Tibial nerve (tissue), 4 donors: ENCODE results near the gene KPNA2. TPM values are rescaled to one million over a fixed set of nuclear protein-coding genes. Genes with fewer than 3 reads are reported as not detected.
"Not testable (repeated sequence)": the region's sequence is repeated elsewhere in the genome, so short reads cannot be mapped to it uniquely, and the experiment has no call there.

ENCODE experiments used
- DNase-seq, 2 donors: peaks; one replicate each; pipeline ENCODE4 v3.0.0-alpha.2; 2019; ENCODE audit warnings: low spot score in 2 of 2
- H3K27ac ChIP-seq, 4 donors: fragments of 200-600 bp; sonication (generic) in 3 of 4; one replicate each; pipeline ENCODE4 v1.5.1; 2017 to 2019; ENCODE audit warnings: mild to moderate bottlenecking in 1 of 4
- H3K27me3 ChIP-seq, 2 donors: fragments of 200-600 bp; sonication (generic) in 1 of 2; one replicate each; pipeline versions ENCODE4 v1.5.1 to v1.6.0; 2017 to 2019
- H3K36me3 ChIP-seq, 3 donors: fragments of 200-600 bp; sonication (generic); one replicate each; pipeline ENCODE4 v1.5.1; 2018 to 2019
- H3K4me1 ChIP-seq, 4 donors: fragments of 200-600 bp; sonication (generic) in 3 of 4; one replicate each; pipeline ENCODE4 v1.5.1; 2017 to 2019
- H3K4me3 ChIP-seq, 4 donors: fragments of 200-600 bp; sonication (generic) in 3 of 4; one replicate each; pipeline ENCODE4 v1.5.1; 2017 to 2019; ENCODE audit warnings: mild to moderate bottlenecking in 1 of 4, moderate library complexity in 1 of 4
- H3K9me3 ChIP-seq, 4 donors: fragments of 200-600 bp; sonication (generic) in 3 of 4; one replicate each; pipeline ENCODE4 v1.5.1; 2017 to 2019
- CTCF ChIP-seq, 5 experiments: fragments of 200-600 bp in 3 of 5; fragments of 450-650 bp in 2 of 5; sonication (generic) in 3 of 5; IDR thresholded peaks; one replicate each; pipeline ENCODE4 v1.5.1; 2016 to 2019; ENCODE audit warnings: antibody characterized with exemption in 5 of 5, mild to moderate bottlenecking in 3 of 5, moderate library complexity in 2 of 5
- EP300 ChIP-seq, 2 donors: sonication (generic); formaldehyde crosslinking; IDR thresholded peaks; one replicate each; pipeline ENCODE4 v1.6.1; 2017; ENCODE audit warnings: antibody characterized with exemption in 2 of 2, mild to moderate bottlenecking in 1 of 2
- POLR2A ChIP-seq, 2 donors: fragments of 450-650 bp; IDR thresholded peaks; one replicate each; pipeline ENCODE4 v1.6.1; 2017; ENCODE audit warnings: antibody characterized with exemption in 2 of 2, mild to moderate bottlenecking in 2 of 2, moderate library complexity in 2 of 2
- WGBS, 2 donors: methylation state at CpG; one replicate each; pipeline ENCODE4 v1.1.5; 2018; 5-methylcytosine and 5-hydroxymethylcytosine counted together
- total RNA-seq, 4 donors: library from RNA; depleted of rRNA; stranded (reverse); fragments of >200 nt; gene quantifications; one replicate each; pipeline ENCODE4 v1.1.0, GENCODE V29; 2016

The KPNA2 gene
- total RNA-seq, 4 donors from 2014 or later, result 10.4 to 18.3 (median 16.4) TPM

- Histone ChIP-seq H3K9me3 (no peaks in the 10 kb centered on the region), H3K27me3 (no peaks in the 10 kb centered on the region), H3K4me3 (peak overlapping the region; percentile 24 to 64 (median 52)), H3K27ac (peak overlapping the region; percentile 80 to 90 (median 84)), H3K36me3 (no peaks in the 10 kb centered on the region), H3K4me1 (peaks cover 0 to 5% (median 0%) of the 10 kb centered on the region in 4 donors)
- TF ChIP-seq EP300 (IDR thresholded peaks at IDR 0.05) (no peak), CTCF (IDR thresholded peaks at IDR 0.05) (no peak), POLR2A (IDR thresholded peaks at IDR 0.05) (no peak)
- no peak for DNase-seq
- 1 to 2% methylated on average over 12 of the region's 12 CpGs for WGBS, 2 donors
Measured at GRCh38 chr17:68020409-68020756, 15.2 kb upstream of the KPNA2 start.

GRCh38 chr17:68020791-68021190 is 14.7 kb upstream of the KPNA2 start:
- peak overlapping the region; percentile 80 to 90 (median 84) for H3K27ac ChIP-seq
- WGBS, 2 donors, result 83 to 85% methylated on average over 13 of the region's 13 CpGs

GRCh38 chr17:68021963-68022362 is 13.6 kb upstream of the KPNA2 start:
- no peak overlapping the region for H3K4me3 ChIP-seq
- H3K27me3 ChIP-seq, result no peaks in the 10 kb centered on the region
- H3K36me3 ChIP-seq, result no peaks in the 10 kb centered on the region
- TF ChIP-seq CTCF (IDR thresholded peaks at IDR 0.05), result no peak
- TF ChIP-seq POLR2A (IDR thresholded peaks at IDR 0.05), result no peak
- no peak for TF ChIP-seq EP300 (IDR thresholded peaks at IDR 0.05)
- no peak overlapping the region for H3K27ac ChIP-seq
- 89% methylated on average over 8 of the region's 8 CpGs for WGBS, 2 donors
- DNase-seq, result no peak
- H3K9me3 ChIP-seq, result no peaks in the 10 kb centered on the region
- H3K4me1 ChIP-seq, result peaks cover 0 to 5% (median 0%) of the 10 kb centered on the region in 4 donors

More at GRCh38 chr17:68020791-68021190, 14.7 kb upstream of the KPNA2 start:
- H3K4me1 ChIP-seq, H3K27me3 ChIP-seq, H3K9me3 ChIP-seq, DNase-seq, H3K36me3 ChIP-seq: not testable (repeated sequence)
- H3K4me3 ChIP-seq, result peak overlapping the region in 3 of 4 donors; percentile 24 to 64 (median 60)

GRCh38 chr17:68022547-68022946 is 13.0 kb upstream of the KPNA2 start:
- WGBS, 2 donors, result 92 to 97% methylated on average over 15 of the region's 15 CpGs
- not testable (repeated sequence) for H3K4me1 ChIP-seq, H3K27me3 ChIP-seq, H3K27ac ChIP-seq, DNase-seq, H3K9me3 ChIP-seq, H3K36me3 ChIP-seq, H3K4me3 ChIP-seq

GRCh38 chr17:68029512-68030215 is 5.9 kb upstream of the KPNA2 start:
- peaks cover 0 to 7% (median 0%) of the 10 kb centered on the region in 4 donors for H3K4me1 ChIP-seq
- TF ChIP-seq CTCF (IDR thresholded peaks at IDR 0.05), result no peak
- no peak for TF ChIP-seq EP300 (IDR thresholded peaks at IDR 0.05)
- no peak for TF ChIP-seq POLR2A (IDR thresholded peaks at IDR 0.05)
- DNase-seq, result no peak
- no peaks in the 10 kb centered on the region for H3K36me3 ChIP-seq
- 75% methylated on average over 8 of the region's 8 CpGs for WGBS, 2 donors
- H3K27ac ChIP-seq, result no peak overlapping the region
- H3K9me3 ChIP-seq, result no peaks in the 10 kb centered on the region
- H3K27me3 ChIP-seq, result no peaks in the 10 kb centered on the region
- H3K4me3 ChIP-seq, result no peak overlapping the region

- H3K9me3 ChIP-seq, result no peaks in the 10 kb centered on the region
- DNase-seq, result no peak
- H3K27me3 ChIP-seq, result no peaks in the 10 kb centered on the region
- peak overlapping the region in 2 of 4 donors; percentile 11 to 49 for H3K27ac ChIP-seq
- no peak overlapping the region for H3K4me3 ChIP-seq
- H3K4me1 ChIP-seq, result peaks cover 0 to 22% (median 6%) of the 10 kb centered on the region in 4 donors
- 49 to 55% methylated on average over 7 of the region's 7 CpGs for WGBS, 2 donors
- peaks cover 0 to 14% (median 0%) of the 10 kb centered on the region in 3 donors for H3K36me3 ChIP-seq
- TF ChIP-seq CTCF (IDR thresholded peaks at IDR 0.05) (no peak), EP300 (IDR thresholded peaks at IDR 0.05) (no peak), POLR2A (IDR thresholded peaks at IDR 0.05) (no peak)
Measured at GRCh38 chr17:68033636-68034451, 1.7 kb upstream of the KPNA2 start.
